Peyer's patch (tissue), 4 donors: Measurements from ENCODE around the gene FGFR2.

Experiments
- POLR2A ChIP-seq, 2 donors: fragments of 450-650 bp; IDR thresholded peaks; one replicate each; pipeline ENCODE4 v1.5.1; 2017; ENCODE audit warnings: antibody characterized with exemption in 2 of 2, mild to moderate bottlenecking in 2 of 2, moderate library complexity in 2 of 2
- TF ChIP-seq, protein P1 (sequence below), 6 experiments: fragments of 450-650 bp in 4 of 6; fragments of 200-600 bp in 2 of 6; sonication (generic) in 1 of 6; IDR thresholded peaks; one replicate each; pipeline ENCODE4 v1.5.1; 2017 to 2019; ENCODE audit warnings: antibody characterized with exemption in 6 of 6, mild to moderate bottlenecking in 3 of 6, moderate library complexity in 1 of 6

DNA sequence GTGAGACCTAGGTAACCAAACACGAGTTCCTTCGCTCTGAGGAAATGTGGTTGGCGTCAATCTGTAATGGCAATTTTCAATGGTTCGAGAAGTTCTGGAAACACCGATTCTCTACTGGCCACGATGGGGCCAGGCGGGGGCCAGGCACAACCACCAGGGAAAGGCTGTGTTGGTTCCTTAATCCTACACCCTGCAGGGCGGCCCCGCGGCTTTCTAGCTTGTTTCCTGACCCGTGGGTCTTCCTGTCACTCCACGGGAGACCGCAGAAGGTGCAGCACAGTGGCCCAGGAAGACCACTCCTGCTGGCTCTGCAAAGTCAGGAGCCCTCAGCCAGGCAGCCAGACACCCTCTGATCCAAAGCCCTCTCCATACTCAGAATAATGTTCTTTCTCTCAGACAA lies 113.4 kb downstream of the FGFR2 start:
- TF ChIP-seq, protein P1, sequence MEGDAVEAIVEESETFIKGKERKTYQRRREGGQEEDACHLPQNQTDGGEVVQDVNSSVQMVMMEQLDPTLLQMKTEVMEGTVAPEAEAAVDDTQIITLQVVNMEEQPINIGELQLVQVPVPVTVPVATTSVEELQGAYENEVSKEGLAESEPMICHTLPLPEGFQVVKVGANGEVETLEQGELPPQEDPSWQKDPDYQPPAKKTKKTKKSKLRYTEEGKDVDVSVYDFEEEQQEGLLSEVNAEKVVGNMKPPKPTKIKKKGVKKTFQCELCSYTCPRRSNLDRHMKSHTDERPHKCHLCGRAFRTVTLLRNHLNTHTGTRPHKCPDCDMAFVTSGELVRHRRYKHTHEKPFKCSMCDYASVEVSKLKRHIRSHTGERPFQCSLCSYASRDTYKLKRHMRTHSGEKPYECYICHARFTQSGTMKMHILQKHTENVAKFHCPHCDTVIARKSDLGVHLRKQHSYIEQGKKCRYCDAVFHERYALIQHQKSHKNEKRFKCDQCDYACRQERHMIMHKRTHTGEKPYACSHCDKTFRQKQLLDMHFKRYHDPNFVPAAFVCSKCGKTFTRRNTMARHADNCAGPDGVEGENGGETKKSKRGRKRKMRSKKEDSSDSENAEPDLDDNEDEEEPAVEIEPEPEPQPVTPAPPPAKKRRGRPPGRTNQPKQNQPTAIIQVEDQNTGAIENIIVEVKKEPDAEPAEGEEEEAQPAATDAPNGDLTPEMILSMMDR (IDR thresholded peaks at IDR 0.05): no peak
- TF ChIP-seq POLR2A (IDR thresholded peaks at IDR 0.05): no peak
